H9 (cell line): ENCODE results near the gene MGAT5. TPM values are rescaled to one million over a fixed set of nuclear protein-coding genes. Genes with fewer than 3 reads are reported as not detected.

Experiments
- DNase-seq: peaks from one replicate; pipeline ENCODE4 v3.0.0-alpha.2; 2017
- H2AFZ ChIP-seq: one replicate; pipeline ENCODE4 v1.6.1; 2013; ENCODE audit warnings: mild to moderate bottlenecking, low read length, control low read depth, moderate library complexity
- H2AK5ac ChIP-seq: 2 replicates; pipeline ENCODE4 v1.6.1; 2013; ENCODE audit warnings: low read length, control low read depth, mixed read lengths; ENCODE audit not compliant: insufficient read length
- H2BK120ac ChIP-seq: one replicate; pipeline ENCODE4 v1.6.1; 2013; ENCODE audit warnings: low read depth, mild to moderate bottlenecking, low read length, control low read depth, inconsistent platforms; ENCODE audit not compliant: poor library complexity, severe bottlenecking
- H2BK12ac ChIP-seq: 2 replicates; pipeline ENCODE4 v1.6.1; 2013; ENCODE audit warnings: low read length, control low read depth, mixed read lengths, low read depth; ENCODE audit not compliant: insufficient read length
- H2BK15ac ChIP-seq: 2 replicates; pipeline ENCODE4 v1.6.1; 2013; ENCODE audit warnings: low read depth, low read length, control low read depth
- H2BK20ac ChIP-seq: one replicate; pipeline ENCODE4 v1.6.1; 2013; ENCODE audit warnings: low read depth, mild to moderate bottlenecking, low read length, control low read depth, inconsistent platforms; ENCODE audit not compliant: poor library complexity, severe bottlenecking
- H2BK5ac ChIP-seq: 2 replicates; pipeline ENCODE4 v1.6.1; 2013; ENCODE audit warnings: low read length, control low read depth, mixed read lengths; ENCODE audit not compliant: insufficient read length
- H3K14ac ChIP-seq: 2 replicates; pipeline ENCODE4 v1.6.1; 2013; ENCODE audit warnings: low read length, control low read depth; ENCODE audit not compliant: insufficient read depth
- H3K18ac ChIP-seq: 2 replicates; pipeline ENCODE4 v1.6.1; 2013; ENCODE audit warnings: low read depth, mild to moderate bottlenecking, mixed read lengths, low read length, control low read depth; ENCODE audit not compliant: insufficient read length
- H3K23ac ChIP-seq: 2 replicates; pipeline ENCODE4 v1.6.1; 2013; ENCODE audit warnings: low read length, control low read depth, mixed read lengths, low read depth; ENCODE audit not compliant: insufficient read length
- H3K23me2 ChIP-seq: 2 replicates; pipeline ENCODE4 v1.6.1; 2013; ENCODE audit warnings: low read depth, mild to moderate bottlenecking, mixed read lengths, low read length, control low read depth; ENCODE audit not compliant: insufficient read length, poor library complexity, severe bottlenecking
- H3K27ac ChIP-seq: 2 replicates; pipeline ENCODE4 v1.5.1; 2013; ENCODE audit warnings: low read length, control low read depth, mixed read lengths, low read depth; ENCODE audit not compliant: insufficient read length
- H3K27me3 ChIP-seq: 2 replicates; pipeline ENCODE4 v1.6.1; 2013; ENCODE audit warnings: low read length, control low read depth, inconsistent platforms; ENCODE audit not compliant: insufficient read depth
- H3K4ac ChIP-seq: 2 replicates; pipeline ENCODE4 v1.6.1; 2013; ENCODE audit warnings: low read depth, mild to moderate bottlenecking, control low read depth, inconsistent platforms, low read length, moderate library complexity
- H3K4me1 ChIP-seq: 2 replicates; pipeline ENCODE4 v1.6.1; 2013; ENCODE audit warnings: low read length, control low read depth, inconsistent platforms; ENCODE audit not compliant: insufficient read depth
- H3K4me2 ChIP-seq: 2 replicates; pipeline ENCODE4 v1.6.1; 2013; ENCODE audit warnings: low read length, control low read depth, mixed read lengths; ENCODE audit not compliant: insufficient read length, insufficient read depth
- H3K56ac ChIP-seq: 2 replicates; pipeline ENCODE4 v1.6.1; 2013; ENCODE audit warnings: low read depth, mild to moderate bottlenecking, mixed read lengths, low read length, control low read depth; ENCODE audit not compliant: insufficient read length
- H3K79me1 ChIP-seq: 2 replicates; pipeline ENCODE4 v1.6.1; 2013; ENCODE audit warnings: low read depth, mild to moderate bottlenecking, moderate library complexity, low read length, control low read depth, inconsistent platforms; ENCODE audit not compliant: insufficient read depth, poor library complexity, severe bottlenecking
- H3K79me2 ChIP-seq: 2 replicates; pipeline ENCODE4 v1.6.1; 2013; ENCODE audit warnings: low read length, control low read depth, inconsistent platforms; ENCODE audit not compliant: insufficient read depth
- H3K9ac ChIP-seq: 2 replicates; pipeline ENCODE4 v1.6.1; 2013; ENCODE audit warnings: low read length, control low read depth, mixed read lengths; ENCODE audit not compliant: insufficient read length; ENCODE audit errors: extremely low read depth
- H3K9me3 ChIP-seq: one replicate; pipeline ENCODE4 v1.6.1; 2013; ENCODE audit warnings: low read depth, low read length, inconsistent platforms; ENCODE audit not compliant: control insufficient read depth
- H3T11ph ChIP-seq: one replicate; pipeline ENCODE4 v1.6.1; 2013; ENCODE audit warnings: mild to moderate bottlenecking, low read length, control low read depth, inconsistent platforms
- H4K20me1 ChIP-seq: one replicate; pipeline ENCODE4 v1.6.1; 2013; ENCODE audit not compliant: control insufficient read depth, insufficient read length, insufficient read depth
- H4K5ac ChIP-seq: 2 replicates; pipeline ENCODE4 v1.6.1; 2013; ENCODE audit warnings: low read depth, mild to moderate bottlenecking, mixed read lengths, low read length, control low read depth; ENCODE audit not compliant: insufficient read length
- H4K8ac ChIP-seq: replicated peaks from 2 replicates; pipeline ENCODE4 v1.6.1; 2013; ENCODE audit warnings: low read length, control low read depth, mixed read lengths, low read depth; ENCODE audit not compliant: insufficient read length
- H4K91ac ChIP-seq: 2 replicates; pipeline ENCODE4 v1.6.1; 2013; ENCODE audit warnings: low read depth, mild to moderate bottlenecking, moderate library complexity, mixed read lengths, low read length, control low read depth; ENCODE audit not compliant: insufficient read length
- H3K27ac Mint-ChIP-seq, 3 experiments: 2 replicates in 2 of 3; 3 replicates in 1 of 3; pipeline ENCODE4 v1.8.0; 2020 to 2021; ENCODE audit warnings: mixed read lengths in 3 of 3, mild to moderate bottlenecking in 1 of 3, moderate library complexity in 1 of 3
- H3K27me3 Mint-ChIP-seq: 2 replicates; pipeline ENCODE4 v1.8.0; 2021; ENCODE audit warnings: low read depth, mild to moderate bottlenecking, moderate library complexity, mixed read lengths
- H3K36me3 Mint-ChIP-seq, 3 experiments: 2 replicates in 2 of 3; 3 replicates in 1 of 3; pipeline ENCODE4 v1.8.0; 2020 to 2021; ENCODE audit warnings: low read depth in 3 of 3, mixed read lengths in 3 of 3; ENCODE audit not compliant: insufficient read depth in 1 of 3
- H3K4me1 Mint-ChIP-seq, 2 experiments: 2 replicates each; pipeline ENCODE4 v1.8.0; 2020; ENCODE audit warnings: mixed read lengths in 2 of 2
- H3K4me3 Mint-ChIP-seq, 2 experiments: 2 replicates in 1 of 2; 3 replicates in 1 of 2; pipeline ENCODE4 v1.8.0; 2020 to 2021; ENCODE audit warnings: mild to moderate bottlenecking in 2 of 2, mixed read lengths in 2 of 2, moderate library complexity in 1 of 2
- H3K9me3 Mint-ChIP-seq, 2 experiments: 2 replicates in 1 of 2; 3 replicates in 1 of 2; pipeline ENCODE4 v1.8.0; 2020; ENCODE audit warnings: mild to moderate bottlenecking in 2 of 2, mixed read lengths in 2 of 2, moderate library complexity in 1 of 2
- CTCF ChIP-seq: fragments of 200-600 bp; sonication (generic); conservative IDR thresholded peaks from 3 replicates; pipeline ENCODE4 v1.8.0; 2021; ENCODE audit warnings: antibody characterized with exemption, mild to moderate bottlenecking
- WGBS: extraction: QIAGEN DNeasy Blood & Tissue Kit; methylation state at CpG from one replicate; pipeline ENCODE4 v1.1.7; 2013; ENCODE audit warnings: missing lambda C conversion rate, low lambda C conversion rate, mixed read lengths; ENCODE audit not compliant: insufficient read length; ENCODE audit errors: extremely low coverage; 5-methylcytosine and 5-hydroxymethylcytosine counted together
- total RNA-seq: library from RNA; stranded (reverse); gene quantifications from 2 replicates; pipeline ENCODE4 v1.2.1, GENCODE V29; 2021

MGAT5 gene
- total RNA-seq, 1 experiment from 2014 or later = 25.7 TPM

GRCh38 chr2:134372141-134372540 is 118.3 kb downstream of the MGAT5 start:
- Histone ChIP-seq H3T11ph (no peak overlapping the region), H3K27ac (no peak overlapping the region), H3K4ac (no peak overlapping the region), H4K20me1 (no peaks in the 10 kb centered on the region), H4K8ac (no peak overlapping the region), H2BK5ac (no peak overlapping the region), H2AFZ (no peak overlapping the region), H2BK12ac (no peak overlapping the region), H3K23ac (no peak overlapping the region), H3K4me2 (no peak overlapping the region), H3K4me1 (no peaks in the 10 kb centered on the region), H3K79me2 (no peaks in the 10 kb centered on the region), H2BK15ac (no peak overlapping the region), H3K9me3 (no peaks in the 10 kb centered on the region), H3K14ac (no peak overlapping the region), H3K27me3 (no peaks in the 10 kb centered on the region), H4K5ac (no peak overlapping the region), H3K9ac (no peak overlapping the region), H2BK120ac (no peak overlapping the region), H4K91ac (no peak overlapping the region), H2BK20ac (no peak overlapping the region), H3K56ac (no peak overlapping the region), H3K23me2 (no peaks in the 10 kb centered on the region), H3K79me1 (no peaks in the 10 kb centered on the region), H3K18ac (no peak overlapping the region), H2AK5ac (no peak overlapping the region)
- Mint-ChIP-seq H3K27me3 (no peaks in the 10 kb centered on the region), H3K27ac (no peak overlapping the region; a peak in 1 of 7 replicates), H3K4me1 (no peaks in the 10 kb centered on the region; a peak in 1 of 4 replicates), H3K36me3 (peaks cover 0 to 10% (median 0%) of the 10 kb centered on the region in 3 experiments; a peak in 2 of 7 replicates), H3K4me3 (no peak overlapping the region), H3K9me3 (no peaks in the 10 kb centered on the region)
- no peak for DNase-seq
- no CpG with 5 or more reads among the region's 5 CpGs for WGBS
- TF ChIP-seq CTCF = no peak
